HG03460 (cell line): ENCODE results near the gene ACTG2.
"Not testable (repeated sequence)": the region's sequence is repeated elsewhere in the genome, so short reads cannot be mapped to it uniquely, and the experiment has no call there.

Source experiments
- ATAC-seq: cut with Tn5 transposase; IDR thresholded peaks from one replicate; pipeline ENCODE4 v1.9.1; 2021; ENCODE audit not compliant: unreplicated experiment

The ACTG2 gene

DNA sequence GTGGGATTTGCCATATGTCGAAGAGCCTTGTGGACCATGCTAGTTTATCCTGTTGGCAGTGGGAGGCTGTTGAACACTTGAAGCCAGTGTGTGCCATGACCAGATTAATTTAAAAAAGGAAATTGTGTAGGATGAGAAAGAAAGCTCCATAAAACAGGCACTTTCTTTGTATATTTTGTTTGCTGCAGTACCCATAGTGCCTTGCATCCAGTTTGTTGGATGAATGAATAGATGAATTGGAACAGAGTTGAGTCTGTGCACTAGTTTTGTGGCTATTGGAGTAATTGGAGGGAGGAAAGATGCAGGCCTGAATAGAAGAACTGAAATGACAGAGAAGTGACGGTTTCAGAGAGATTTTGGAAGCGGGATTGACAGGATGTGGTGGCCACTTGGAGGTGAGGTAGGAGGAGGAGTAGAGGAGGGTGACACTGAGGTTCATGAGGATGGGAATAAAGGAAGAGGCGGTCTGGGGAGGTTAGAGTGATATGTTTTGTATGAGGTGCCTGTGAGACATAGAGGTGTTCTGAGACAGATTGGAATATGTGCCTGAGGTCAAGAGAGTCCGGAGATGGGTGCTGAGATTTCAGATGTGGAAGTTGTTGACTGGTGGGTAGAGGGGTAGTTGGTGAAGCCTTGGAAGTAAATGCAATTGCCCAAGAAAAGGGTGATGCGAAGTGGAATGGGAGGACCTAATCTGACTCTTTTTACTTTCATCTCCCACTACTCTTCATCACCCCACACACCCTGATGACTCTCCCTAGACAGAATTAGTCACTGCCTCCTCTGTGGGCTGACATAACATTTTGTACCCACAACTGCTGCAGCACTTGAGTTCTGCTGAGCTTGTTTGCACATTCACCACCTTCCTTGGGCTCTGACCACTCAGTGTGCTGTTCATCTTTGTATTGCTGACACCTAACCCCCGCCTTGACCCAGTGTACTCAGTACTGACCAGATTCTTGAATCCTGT is 39.0 kb downstream of the ACTG2 start:
- ATAC-seq = no peak

DNA sequence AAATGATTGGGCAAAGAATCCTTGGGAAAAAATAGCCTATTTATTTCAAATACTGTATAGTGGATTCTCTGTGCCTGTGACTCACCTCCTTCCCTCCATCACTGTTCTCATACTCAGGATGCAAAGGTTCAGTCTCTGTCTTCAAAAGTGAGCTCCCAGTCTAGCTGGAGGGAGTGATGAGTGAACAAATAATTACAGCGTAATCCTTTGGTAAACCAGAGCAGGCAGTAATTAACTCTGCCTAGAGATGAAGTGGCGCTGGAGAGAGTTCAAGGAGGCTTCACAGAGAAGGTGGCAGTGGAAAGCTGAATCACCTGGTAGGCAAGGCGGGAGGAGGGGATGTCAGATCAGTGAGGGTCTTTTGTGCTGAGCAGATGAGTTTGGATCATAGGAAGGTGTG is 40.4 kb downstream of the ACTG2 start:
- ATAC-seq = no peak

DNA sequence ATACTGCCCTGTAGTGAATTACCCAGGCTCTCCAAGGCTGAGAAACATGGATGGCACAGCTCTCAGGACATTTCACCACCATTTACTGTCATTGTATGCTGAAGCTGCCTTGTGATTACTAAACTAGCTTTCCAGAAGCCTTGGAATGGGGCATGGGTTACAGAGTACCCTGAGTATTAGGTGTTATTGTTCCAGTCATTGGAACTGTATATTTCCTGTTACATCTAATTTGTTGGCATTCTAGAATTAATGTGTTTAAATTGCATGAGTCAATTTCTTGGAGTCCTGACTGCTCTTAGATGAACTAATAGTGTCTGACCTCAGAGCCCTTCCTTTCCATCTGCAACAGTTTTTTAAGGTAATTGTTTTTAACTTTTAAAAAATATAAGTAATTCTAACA is 42.8 kb downstream of the ACTG2 start:
- no peak for ATAC-seq

DNA sequence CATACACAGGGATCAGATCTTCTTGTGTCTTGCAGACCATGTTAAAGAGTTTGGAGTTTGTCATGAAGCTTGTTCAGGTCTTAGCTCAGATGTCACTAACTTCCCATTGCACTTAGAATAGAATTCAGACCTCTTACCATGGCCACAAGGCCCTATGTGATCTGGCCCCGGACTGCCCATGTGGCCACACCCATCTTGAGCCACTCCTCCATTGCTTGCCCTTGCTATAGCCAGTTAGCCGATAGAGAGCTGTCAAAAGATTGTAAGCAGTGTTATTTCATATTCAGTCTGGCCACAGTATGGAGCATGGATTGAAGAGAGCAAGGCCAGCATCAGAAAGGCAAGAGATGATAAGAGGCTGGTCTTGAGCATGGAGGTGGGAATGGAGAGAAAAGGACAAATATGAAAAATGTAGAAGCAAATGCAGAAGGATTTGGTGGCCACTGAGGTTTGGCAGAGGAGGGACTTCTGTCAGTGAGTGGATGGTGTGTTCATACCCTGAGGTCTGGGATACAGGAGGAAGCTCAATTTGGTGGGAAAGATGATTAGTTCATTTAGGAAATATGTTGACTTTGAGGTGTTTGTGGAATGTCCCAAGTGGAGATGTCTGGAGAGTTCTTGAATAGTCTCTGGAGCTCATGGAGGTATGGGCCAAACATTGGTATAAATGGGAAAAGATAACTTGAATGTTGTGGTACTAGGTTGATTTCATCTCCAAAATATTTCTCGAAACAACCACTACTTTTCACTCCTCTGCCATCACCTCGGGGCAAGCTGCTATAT is 44.5 kb downstream of the ACTG2 start:
- ATAC-seq = no peak

DNA sequence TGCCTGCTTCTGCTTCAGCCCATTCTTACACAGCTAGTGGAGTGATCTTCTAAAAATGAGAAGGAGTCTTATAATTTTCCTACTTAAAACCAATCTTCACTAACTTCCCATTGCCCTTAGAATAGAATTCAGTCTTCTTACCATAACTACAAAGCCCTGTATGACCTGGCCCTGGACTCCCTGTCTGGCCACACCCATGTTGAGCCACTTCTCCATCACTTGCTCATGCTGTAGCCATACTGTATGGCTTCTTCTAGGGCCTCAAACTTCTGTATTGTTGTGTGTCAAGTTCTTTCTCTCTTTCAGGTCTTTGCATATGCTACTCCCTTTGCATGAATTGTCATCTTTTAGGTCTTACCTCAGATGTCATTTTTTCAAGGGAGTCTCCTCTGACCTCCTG is 45.1 kb downstream of the ACTG2 start:
- ATAC-seq = no peak

DNA sequence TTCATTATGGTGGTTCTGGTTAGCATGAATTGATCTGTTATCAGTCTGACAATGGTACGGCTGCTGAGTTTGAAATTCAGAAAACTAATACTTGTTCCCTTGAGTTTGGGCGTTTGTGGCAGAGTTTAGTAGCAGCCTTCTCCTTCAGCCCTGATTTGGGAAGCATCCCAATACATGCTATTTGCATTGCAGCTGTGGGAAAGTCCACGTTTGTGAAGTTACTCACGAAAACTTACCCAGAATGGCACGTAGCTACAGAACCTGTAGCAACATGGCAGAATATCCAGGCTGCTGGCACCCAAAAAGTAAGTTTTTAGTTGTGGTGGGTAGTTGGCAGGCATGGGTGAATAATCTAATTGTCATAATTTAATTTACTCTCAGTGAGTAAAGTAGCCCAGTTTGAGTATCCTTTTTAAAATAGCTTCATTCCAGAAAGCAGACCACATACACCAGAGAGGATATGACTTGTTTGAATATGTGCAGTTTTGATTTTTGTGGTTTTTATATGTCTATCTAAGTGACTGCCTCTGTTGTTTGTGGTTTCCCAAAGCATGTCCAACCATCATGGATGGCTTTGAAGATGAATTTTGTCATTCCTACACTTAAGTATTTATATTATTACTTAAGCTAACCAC is 46.0 kb downstream of the ACTG2 start:
- ATAC-seq = no peak

DNA sequence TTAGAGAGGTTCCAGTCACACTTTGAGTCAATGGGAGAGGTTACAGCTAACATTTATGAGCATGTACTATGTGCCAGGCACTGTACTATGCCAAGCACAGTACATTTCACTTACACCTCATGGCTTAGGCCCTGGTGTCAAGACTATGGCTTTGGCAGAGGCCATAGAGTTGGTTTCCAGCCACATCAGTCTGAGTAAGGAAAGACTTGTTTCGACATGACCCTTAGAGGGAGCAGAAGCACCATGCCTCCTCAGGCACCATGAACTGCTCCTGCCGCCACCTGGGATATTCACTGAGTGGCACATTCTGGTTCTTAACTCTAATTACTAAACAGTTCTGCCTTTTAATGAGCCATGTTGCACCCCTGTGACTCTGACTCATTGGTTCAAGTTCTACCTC is 46.6 kb downstream of the ACTG2 start:
- ATAC-seq = no peak

DNA sequence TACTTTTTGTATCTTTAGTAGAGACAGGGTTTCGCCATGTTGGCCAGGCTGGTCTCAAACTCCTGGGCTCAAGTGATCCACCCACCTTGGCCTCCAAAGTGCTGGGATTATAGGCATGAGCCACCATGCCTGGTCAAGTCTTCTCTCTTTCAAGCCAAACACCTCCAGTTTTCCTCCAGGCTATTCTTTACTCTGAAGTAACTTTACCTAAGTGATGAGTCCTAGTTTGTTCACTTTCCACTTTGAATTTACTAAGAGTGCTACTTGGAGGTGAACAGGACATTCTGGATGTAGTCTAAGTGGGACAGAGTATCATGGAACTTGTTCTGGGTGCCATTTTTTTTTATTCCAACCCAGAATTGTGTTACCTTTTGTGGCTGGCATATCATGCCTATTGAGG is 47.3 kb downstream of the ACTG2 start:
- ATAC-seq = not testable (repeated sequence)

DNA sequence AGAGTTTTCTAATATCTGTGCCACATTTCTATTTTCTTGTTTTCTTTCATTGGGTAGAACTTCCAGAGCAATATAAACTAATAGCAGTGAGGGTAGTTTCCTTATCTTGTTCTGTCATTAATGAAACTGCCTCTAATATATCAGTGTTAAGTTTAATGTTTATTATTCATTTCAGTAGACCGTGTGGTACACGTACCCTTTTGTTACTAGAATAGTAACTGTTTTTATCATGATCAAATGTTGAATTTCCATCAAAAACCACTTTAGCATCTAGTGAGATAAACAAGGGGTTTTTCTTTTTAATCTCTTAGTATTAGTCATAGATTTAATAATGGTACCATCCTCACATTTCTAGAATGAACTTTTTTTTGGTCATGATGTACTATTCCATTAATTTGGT is 49.9 kb downstream of the ACTG2 start:
- no peak for ATAC-seq

DNA sequence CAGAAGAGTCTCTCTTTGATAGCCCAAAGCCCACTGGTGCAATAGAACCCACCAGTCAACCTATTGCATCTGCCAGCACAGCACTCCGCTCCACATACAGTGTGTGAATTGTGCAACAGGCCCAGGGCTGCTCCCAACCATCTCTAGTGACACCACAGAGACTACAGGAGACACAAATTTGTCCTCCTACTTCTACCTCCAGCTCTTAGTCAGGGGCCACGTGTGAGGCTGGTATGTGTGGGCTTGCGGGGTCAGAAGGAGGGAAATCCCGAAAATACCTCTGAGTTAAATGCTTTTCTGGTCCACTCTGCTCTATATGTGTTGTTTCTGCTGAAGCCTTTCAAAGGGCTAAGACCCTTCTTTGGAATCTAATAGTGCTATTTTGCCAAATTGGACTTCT is 51.9 kb downstream of the ACTG2 start:
- no peak for ATAC-seq

DNA sequence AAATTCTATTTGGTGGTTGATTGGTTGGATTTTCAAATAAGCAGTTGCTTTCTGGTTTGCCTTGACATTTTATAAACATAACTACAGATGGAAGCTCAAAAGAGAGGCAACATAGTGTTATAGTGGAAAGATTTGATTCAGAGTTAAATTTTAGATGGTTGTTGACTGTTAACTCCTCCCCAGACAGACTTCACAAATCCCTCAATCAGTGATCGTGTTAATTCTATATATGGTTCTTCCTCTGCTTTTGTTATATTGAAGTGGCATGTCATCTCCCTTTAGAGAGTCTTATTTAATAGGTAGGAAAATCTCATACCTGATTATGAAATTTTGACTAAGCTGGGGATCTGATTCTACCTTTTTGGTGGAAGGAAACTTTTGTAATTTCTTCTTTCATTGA is 53.4 kb downstream of the ACTG2 start:
- ATAC-seq = no peak

DNA sequence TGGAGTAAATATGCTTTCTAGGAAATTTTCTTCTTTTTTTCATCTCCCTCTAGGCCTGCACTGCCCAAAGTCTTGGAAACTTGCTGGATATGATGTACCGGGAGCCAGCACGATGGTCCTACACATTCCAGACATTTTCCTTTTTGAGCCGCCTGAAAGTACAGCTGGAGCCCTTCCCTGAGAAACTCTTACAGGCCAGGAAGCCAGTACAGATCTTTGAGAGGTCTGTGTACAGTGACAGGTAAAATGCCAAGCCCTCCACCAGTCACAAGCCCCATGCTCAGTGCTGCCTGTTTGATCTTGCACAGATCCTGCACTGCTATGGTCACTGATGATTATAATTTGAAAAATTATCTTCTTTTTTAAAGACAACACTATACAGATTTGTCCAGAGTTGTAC is 53.9 kb downstream of the ACTG2 start:
- no peak for ATAC-seq

DNA sequence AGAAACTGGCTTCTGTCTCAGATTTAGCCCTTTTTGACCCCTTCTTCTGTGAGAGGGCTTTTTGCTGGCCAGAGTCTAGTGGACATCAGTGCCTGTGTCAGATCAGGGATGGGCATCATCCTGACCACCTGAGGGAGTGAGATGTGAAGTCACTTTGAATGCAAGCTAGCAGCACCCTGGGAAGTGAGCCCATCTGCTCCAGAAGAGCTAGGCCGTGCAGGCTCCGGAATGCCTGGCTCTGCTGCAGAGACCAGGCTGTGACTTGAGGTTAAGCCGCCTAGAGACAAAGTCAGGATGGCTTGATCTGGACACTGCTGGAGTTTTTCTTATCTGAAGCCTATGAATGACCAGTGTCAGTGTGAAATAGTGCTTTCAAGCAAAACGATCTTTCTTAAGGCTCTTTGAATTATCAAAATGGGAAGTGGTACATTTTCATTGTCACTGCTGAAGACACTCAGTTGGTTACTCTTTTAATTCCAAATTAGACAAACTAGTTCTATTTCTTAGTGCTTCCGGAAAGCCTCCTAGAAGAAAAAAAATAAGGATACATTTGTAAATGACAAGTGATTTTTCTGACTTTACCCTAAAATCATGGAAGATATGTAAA is 54.7 kb downstream of the ACTG2 start:
- ATAC-seq = no peak

DNA sequence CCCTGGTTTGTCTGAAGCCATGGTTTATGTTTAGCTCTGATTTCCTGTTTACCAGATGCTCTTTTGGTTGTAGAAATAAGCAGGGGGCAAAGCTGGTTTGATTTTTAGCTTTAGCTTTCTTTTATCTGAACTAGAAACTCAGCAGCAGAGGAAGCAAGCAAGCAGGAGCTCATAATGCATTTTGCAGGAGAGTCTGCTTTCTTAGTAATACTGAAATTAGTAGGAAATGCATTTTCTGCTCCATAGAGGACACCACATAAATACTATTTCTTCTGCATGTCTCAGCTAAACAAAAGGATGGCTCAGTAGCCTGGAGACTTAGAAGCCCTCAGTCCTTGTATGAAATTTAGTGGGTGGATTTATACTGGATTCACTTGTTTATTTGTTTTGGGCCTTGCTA is 57.0 kb downstream of the ACTG2 start:
- no peak for ATAC-seq

DNA sequence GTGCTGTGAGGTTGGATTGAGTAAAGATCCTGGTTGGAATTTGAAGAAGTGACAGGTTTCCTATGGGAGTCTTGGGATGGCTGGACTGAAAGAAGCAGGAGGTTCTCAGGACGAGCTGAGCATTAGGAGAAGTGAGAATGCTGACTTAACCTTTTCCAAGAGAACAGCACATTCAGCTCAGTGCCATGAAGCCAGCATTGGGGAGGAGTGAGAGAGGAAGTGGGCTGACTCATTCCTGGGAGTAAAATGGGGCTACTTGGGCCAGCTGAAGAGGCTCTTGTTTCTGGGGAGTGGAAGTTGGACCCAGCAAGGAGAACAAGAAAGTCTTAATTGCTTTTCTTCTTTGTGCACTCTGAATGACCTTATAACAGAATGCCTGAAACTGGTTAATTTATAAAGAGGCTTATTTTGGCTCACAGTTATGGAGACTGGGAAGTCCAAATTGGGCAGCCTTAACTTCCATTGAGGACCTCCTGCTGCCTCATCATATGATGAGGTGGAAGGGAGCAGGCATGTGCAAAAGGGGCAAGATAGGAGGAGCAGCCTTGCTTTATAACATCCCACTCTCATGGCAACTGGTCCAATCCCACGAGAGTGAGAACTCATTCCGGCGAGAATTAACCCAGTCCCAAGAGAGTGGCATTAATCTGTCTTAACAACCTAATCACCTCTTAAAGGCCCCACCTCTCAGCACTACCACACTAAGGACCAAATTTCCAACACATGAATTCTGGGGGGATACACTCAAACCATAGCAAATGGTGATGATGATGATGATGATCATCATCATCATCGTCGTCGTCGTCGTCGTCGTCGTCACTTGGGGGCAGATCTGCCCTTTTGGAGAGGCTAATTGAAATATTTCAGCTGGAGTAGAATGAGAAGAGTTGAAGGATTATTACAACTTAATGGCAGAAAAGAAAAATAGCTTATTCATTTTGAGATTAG is 60.0 kb downstream of the ACTG2 start:
- no peak for ATAC-seq

DNA sequence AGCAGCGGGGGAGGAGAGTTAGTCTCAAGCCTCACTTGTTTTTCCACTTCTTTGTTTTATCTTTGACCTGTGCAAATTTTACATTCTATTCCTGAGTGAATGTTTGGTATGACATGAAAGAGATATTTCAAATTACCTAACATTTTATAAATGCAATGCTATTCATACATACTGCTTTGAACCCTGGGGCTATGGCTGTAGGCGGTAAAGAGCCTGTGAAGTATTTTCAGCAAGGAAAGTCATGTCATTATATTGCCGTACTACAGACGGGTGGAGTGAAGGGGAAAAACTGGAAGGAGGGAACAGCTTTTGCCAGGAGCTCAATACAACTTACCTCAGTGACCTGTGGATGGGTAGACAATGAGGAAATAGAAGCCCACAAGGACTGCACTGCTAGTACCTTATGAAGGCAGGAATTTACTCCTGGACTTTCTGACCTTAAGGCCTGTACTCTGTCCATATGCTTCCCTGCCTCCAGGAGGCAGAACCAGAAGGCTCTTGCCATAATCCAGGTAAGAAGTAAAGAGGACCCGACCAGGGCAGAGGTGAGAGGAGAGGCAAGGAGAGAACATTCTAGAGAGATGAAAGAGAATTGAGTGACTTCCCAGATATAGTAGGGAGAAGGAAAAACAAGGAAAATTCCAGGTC is 63.5 kb downstream of the ACTG2 start:
- no peak for ATAC-seq

DNA sequence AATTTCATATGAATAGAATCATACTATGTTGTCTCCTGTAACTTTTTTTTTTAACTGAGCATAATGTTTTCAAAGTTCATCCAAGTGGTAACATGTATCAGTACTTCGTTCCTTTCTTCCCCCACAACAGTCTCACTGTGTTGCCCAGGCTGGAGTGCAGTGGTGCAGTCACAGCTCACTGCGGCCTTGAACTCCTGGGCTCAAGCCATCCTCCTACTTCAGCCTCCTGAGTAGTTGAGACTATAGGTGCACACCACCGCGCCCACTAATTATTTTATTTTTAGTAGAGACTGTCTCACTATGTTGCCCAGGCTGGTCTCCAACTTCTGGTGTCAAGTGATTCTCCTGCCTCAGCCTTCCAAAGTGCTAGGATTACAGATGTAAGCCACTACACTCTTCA is 68.5 kb downstream of the ACTG2 start:
- ATAC-seq = no peak

DNA sequence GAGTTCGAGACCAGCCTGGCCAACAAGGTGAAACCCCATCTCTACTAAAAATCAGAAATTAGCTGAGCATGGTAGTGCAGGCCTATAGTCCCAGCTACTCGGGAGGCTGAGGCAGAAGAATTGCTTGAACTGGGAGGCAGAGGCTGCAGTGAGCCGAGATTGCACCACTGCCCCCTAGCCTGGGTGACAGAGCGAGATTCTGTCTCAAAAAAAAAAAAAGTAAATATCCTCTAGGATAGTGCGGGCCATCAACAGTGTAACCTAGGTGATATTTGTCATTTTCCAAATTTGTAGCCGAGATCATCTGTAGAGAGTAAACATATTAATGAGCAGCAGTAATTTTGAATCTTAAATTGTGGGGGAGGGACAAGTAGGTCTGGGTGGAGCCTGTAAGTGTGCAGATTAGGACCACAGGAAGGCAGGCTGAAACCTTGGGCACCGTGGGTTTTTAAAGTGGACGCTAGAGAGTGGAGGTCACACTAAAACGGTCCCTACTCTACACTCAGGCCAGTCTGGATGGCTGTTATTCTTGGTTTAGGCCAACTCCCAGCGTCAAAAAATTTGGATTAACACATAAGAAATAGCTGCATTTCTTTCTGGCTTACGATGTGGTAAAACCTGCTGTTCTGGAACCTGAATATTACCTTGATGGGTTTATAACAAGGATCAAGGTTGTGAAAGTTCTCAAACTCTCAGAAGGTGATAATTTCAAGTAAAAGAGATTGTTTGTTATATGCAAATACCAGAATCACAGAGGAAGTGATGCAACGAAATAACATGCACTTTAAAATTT is 69.2 kb downstream of the ACTG2 start:
- ATAC-seq = no peak

DNA sequence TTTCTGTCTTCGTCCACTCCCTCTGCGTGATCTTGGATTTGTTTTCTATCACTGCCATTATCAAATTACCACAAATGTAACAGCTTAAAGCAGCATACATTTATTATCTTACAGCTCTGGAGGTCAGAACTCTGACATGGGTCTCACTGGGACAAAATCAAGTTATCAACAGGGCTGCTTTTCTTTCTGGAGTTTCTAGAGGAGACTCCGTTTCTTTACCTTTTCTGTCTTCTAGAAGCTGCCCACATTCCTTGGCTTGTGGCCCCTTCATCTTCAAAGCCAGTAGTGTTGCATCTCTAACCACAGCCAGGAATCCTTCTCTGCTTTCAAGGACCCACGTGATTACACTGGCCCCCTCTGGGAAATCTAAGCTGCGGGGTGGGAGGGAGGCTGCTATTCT is 70.0 kb downstream of the ACTG2 start:
- ATAC-seq = no peak
